Measurements from ENCODE around the gene SLC16A9.
"Not testable (repeated sequence)": the region's sequence is repeated elsewhere in the genome, so short reads cannot be mapped to it uniquely, and the experiment has no call there.

The SLC16A9 gene

DNA sequence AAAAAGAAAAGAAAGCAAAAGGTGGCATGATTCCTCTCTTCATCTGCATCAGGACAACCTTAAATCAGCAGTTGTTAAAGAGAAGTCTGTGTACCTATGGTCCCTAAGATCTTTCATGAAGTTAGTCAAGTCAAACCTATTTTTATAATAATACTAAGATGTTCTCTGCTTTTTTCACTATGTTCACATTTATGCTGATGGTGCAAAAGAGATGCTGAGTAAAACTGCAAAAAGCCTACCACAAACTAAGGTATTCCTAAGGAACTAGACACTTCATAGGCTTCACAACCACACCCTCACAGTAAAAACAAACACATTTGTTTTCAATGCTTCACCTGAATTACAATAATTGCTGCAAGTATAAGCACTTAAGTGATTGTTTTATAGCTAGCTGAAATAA, 43.3 kb downstream of the SLC16A9 start:
- TF ChIP-seq, protein P1, sequence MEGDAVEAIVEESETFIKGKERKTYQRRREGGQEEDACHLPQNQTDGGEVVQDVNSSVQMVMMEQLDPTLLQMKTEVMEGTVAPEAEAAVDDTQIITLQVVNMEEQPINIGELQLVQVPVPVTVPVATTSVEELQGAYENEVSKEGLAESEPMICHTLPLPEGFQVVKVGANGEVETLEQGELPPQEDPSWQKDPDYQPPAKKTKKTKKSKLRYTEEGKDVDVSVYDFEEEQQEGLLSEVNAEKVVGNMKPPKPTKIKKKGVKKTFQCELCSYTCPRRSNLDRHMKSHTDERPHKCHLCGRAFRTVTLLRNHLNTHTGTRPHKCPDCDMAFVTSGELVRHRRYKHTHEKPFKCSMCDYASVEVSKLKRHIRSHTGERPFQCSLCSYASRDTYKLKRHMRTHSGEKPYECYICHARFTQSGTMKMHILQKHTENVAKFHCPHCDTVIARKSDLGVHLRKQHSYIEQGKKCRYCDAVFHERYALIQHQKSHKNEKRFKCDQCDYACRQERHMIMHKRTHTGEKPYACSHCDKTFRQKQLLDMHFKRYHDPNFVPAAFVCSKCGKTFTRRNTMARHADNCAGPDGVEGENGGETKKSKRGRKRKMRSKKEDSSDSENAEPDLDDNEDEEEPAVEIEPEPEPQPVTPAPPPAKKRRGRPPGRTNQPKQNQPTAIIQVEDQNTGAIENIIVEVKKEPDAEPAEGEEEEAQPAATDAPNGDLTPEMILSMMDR (IDR thresholded peaks at IDR 0.05; ENCODE audit: control extremely low read depth, extremely low read depth, low read depth, missing control alignments) = no peak
- ChIA-PET CTCF (no interaction called here), POLR2A (no interaction called here)
- DNase-seq (ENCODE audit: extremely low spot score) = no peak

DNA sequence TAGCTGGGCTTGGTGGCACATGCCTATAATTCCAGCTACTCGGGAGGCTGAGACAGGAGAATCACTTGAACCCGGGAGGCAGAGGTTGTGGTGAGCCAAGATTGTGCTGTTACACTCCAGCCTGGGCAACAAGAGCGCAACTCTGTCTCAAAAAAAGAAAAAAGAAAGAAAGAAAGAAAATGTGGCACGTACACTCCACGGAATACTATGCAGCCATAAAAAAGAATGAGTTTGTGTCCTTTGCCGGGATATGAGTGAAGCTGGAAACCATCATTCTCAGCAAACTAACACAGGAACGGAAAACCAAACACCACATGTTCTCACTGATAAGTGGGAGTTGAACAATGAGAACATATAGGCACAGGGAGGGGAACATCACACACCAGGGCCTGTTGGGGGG, 46.4 kb downstream of the SLC16A9 start:
- CTCF ChIA-PET = interaction anchor here (1.0 kb wide), 1 partner anchor 26 kb away, joined by 4 read pairs; no protein-coding TSS in a partner anchor
- DNase-seq (ENCODE audit: extremely low spot score); POLR2A ChIA-PET: not testable (repeated sequence)

DNA sequence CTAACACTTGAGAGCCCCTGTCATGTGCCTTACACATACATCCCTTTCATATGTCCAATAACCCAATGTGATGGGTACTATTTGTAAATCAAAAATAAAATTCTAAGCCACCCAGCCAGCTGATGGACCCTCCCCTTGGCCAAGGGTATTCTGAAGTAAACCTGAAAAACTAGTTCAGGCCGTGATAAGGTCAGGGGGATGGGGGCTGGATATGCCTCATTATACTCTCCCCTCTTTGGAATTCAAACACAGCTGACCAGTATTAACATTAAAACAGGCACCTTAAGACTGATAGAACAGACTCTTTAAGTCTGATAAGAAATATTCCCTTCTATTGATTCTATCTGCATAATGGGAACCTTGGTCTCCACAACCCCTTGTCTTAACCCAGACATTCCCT, 51.9 kb downstream of the SLC16A9 start:
- no peak for DNase-seq (ENCODE audit: extremely low spot score)
- CTCF ChIA-PET = interaction anchor here (1.7 kb wide), 1 partner anchor 13 kb away, joined by 5 read pairs; no protein-coding TSS in a partner anchor
- POLR2A ChIA-PET = no interaction called here
- TF ChIP-seq, protein P1 (IDR thresholded peaks at IDR 0.05; ENCODE audit: control extremely low read depth, extremely low read depth, low read depth, missing control alignments) = no peak

DNA sequence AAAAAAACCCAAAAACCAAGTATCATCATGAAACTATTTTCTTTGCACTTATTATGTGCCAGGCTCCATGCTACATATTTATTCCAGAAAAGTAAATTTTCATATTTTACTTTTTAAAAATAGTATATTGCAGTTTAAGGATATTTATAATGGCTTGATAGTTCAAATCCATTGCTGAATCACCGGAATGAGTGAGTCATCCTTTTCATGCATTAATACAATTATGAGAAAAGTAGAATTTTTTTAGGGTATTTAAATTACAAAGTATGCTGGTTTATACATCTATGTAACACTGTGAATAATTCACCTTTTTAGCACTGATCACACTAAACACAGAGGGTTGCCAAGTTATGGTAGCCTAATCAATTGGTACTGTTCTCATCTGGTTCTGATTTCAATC, 54.3 kb downstream of the SLC16A9 start:
- TF ChIP-seq, protein P1 (IDR thresholded peaks at IDR 0.05; ENCODE audit: control extremely low read depth, extremely low read depth, low read depth, missing control alignments) = no peak
- DNase-seq (ENCODE audit: extremely low spot score) = no peak
- POLR2A ChIA-PET = no interaction called here
- CTCF ChIA-PET = no interaction called here

DNA sequence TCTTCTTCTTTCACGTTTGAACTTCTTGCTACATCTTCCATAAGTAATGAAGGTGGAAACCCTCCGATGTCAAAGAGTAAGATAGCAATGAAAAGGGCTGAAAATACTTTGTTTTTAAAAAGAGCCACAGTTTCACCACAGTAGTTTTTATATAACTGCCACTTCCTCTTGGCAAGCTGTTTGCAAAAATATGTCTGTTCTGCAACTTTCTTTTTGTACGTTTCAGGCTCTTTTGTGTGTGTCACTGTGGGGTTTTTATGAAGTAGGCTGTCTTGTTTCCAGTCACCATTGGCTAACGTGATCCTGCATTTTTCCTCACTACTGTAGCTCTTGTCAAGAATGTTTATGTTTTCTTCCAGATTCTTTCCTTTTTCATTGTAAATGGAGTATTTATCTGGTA, 55.6 kb downstream of the SLC16A9 start:
- DNase-seq (ENCODE audit: extremely low spot score) = peak; percentile 14
- POLR2A ChIA-PET = no interaction called here
- TF ChIP-seq, protein P1 (IDR thresholded peaks at IDR 0.05; ENCODE audit: control extremely low read depth, extremely low read depth, low read depth, missing control alignments) = no peak
- CTCF ChIA-PET = interaction anchor here (0.9 to 1.8 kb wide), 2 partner anchors 8 to 28 kb away, joined by 3 to 6 read pairs; no protein-coding TSS in a partner anchor

DNA sequence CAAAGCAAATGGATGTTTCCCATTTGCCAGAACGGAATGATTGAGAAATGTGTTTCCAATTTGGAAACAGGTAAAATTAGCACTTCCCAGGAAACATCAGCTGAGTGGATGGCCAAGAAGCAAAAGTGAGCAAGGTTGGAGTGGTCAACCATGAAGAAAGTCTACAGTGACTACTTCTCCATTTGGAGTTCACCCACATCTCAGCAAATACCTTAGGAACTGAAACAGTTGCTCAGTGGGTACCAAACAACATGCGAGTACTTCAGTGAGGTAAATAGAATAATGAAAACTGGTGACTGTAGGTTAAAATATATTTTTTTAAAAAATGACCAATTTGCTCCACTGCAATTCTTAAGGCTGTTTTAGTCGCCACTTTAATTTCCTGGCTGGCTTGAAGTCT, 57.7 kb downstream of the SLC16A9 start:
- POLR2A ChIA-PET = no interaction called here
- DNase-seq (ENCODE audit: extremely low spot score) = no peak
- TF ChIP-seq, protein P1 (IDR thresholded peaks at IDR 0.05; ENCODE audit: control extremely low read depth, extremely low read depth, low read depth, missing control alignments) = no peak
- CTCF ChIA-PET = no interaction called here

DNA sequence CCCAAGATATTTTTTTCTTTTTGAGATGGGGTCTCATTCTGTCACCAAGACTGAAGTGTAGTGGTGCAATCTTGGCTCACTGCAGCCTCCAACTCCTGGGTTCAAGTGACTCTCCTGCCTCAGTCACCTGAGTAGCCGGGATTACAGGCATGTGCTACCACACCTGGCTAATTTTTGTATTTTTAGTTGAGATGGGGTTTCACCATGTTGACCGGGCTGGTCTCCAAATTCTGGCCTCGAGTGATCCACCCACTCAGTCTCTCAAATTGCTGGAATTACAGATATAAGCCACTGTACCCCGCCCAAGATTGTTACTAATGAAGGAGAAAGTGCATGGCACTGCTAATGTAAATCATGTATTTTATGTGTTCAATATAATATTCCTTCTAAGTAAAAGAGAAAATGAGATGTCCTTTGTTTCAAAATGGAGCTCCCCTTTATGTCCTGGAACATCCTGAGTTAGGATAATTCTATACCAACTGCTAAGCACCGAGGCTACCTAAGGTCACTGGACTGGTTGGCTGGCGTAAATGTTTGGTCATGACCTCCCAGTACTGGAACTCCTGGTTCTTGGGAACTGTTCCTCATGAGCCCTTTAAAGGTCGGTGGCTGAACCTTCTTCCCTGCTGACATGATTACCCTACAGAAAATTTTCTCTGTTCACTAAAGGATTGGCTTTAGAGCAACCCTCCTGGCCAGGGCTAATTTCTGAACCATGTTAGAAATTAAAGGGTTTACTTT, 59.9 kb downstream of the SLC16A9 start:
- TF ChIP-seq, protein P1 (IDR thresholded peaks at IDR 0.05; ENCODE audit: control extremely low read depth, extremely low read depth, low read depth, missing control alignments) = no peak
- ChIA-PET CTCF (interaction anchor here (1.6 kb wide), 2 partner anchors 11 to 27 kb away, joined by 4 to 6 read pairs; no protein-coding TSS in a partner anchor), POLR2A (no interaction called here)
- no peak for DNase-seq (ENCODE audit: extremely low spot score)

Measured in GM10248 (cell line).